Right hindlimb (tissue), 1 donor: ENCODE measurements around the gene USPL1.
"Not testable (repeated sequence)": the region's sequence is repeated elsewhere in the genome, so short reads cannot be mapped to it uniquely, and the experiment has no call there.

Experiments
- DNase-seq: peaks from one replicate; pipeline ENCODE4 v3.0.0-alpha.2; 2018

The USPL1 gene

GRCh38 chr13:30616927-30617314 lies 799 bp upstream of the USPL1 start:
- DNase-seq, result peak; percentile 88

DNA sequence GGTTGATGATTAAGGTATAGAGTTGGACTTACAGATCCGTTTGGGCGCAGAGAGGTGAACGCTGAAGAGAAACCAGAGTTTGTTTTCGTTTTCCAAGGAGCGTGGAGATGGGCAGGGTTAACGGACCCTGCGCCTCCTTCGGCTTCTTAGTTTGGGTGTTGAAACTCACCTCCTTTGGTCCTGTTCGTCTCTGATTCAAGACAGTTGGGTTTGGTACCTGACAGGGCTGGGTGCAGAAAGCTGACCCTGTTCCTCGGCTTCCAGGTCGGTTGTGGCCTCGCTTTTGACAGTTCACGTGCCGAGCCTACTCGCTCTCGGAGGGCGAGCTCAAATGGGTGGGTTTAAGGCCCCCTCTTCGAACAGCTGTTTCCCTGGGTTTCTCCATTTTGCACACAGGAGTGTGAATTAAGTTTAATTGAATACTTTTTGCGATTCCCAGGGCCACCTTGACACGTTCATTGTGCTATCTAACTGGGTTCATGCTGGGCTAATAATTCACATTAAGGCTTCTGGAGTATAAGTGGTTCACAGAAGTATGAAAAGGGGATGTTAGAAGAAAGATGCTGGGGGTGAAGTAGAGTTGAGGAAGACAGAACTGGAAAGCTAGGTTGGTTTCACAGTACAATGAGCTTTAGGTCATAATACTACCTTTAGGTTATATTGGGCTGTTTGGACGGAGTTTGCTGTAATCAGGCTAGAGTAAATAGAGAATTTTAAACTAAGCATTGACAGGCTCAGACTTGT lies 638 bp downstream of the USPL1 start:
- DNase-seq, result peak; percentile 25

- no peak for DNase-seq
These were observed 1.2 kb downstream of the USPL1 start for GRCh38 chr13:30618930-30619279.

- no peak for DNase-seq
These were observed 2.0 kb downstream of the USPL1 start for GRCh38 chr13:30619731-30620130.

DNA sequence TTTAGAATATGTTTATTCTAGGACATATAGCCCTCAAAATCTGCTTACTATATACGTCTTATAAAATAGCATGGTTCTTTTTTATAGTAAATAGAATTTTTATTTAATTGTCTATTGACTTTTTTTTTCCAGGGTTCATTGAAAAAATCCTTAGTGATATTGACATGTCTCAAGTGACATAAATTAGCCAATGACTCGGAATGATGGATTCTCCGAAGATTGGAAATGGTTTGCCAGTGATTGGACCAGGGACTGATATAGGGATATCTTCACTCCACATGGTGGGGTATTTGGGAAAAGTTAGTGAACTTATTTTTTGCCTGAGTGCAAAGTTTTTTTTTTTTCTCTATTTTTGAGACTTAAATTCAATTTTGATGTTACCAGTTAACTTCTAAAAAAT lies 3.2 kb downstream of the USPL1 start:
- DNase-seq, result no peak

DNA sequence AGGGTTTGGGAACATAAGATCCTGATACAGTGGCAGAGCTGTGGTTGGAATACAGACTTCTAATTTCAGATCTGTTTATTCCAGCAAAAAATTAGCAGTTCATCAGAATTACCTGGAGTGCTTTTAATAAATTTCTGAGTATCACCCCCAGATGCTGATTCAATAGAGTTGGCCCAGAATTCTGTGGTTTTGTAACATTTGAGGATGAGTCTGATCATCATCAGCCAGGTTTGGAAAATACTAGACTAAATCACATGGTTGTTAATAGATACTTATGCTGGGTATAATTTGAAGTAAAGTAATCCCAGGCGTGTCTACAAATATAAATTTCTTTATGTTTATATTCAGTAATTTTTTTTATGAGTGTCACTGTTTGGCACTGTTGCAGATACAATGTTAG lies 4.8 kb downstream of the USPL1 start:
- DNase-seq, result no peak

DNA sequence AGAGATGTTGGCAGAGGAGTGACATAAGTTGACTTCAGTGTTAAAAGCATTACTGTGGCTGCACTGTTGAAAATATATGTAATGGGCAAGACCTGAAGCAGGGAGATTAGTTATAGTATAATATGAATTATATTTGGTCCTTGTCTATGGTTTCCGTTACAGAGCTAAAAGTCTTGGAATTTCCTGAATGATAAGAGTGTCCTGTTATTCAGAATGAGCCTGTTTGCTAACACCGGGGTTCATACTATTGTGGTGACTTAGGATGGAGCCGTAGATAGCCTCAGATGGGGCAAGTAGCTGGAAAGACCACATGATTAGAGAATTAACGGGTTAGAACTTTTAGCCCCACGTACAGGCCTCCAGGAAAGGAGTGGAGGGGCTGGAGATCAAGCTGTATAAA lies 5.7 kb downstream of the USPL1 start:
- DNase-seq, result no peak

DNA sequence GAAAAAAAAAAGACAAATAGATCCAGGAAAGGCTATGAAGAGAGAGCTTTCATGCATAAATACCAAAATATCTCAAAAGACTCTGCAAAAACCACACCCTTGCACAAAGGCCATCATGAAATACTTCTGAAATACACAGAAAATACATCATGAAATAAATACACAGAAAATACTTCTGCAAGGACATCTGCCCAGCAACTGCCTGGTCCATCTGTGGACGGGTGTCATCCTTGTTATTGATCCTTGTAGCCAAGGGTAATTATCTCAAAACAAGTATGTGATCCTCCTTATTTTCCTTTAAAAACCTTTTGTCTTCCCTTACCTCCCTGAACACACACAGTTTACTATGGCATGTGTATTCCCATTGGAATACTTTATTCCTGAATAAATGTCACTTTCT lies 6.9 kb downstream of the USPL1 start:
- no peak for DNase-seq

DNA sequence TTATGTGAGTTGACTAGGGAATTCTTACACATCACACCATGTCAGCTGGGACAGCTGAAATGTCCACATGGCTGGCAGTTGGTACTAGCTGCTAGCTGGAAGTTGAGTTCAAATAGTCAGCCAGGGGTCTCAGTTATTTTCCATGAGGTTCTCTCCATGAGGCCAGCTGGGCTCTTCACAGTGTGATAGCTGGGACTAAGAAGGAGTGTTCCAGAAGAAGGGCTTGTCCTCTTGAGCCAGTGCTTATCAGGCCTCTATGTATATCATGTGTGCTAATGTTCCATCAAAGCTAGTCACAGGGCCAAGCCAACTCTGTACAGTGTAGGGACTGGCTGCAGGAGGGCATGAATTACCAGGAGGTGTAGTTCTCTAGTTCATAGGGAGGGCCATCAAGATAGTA lies 11.8 kb downstream of the USPL1 start:
- DNase-seq, result no peak

GRCh38 chr13:30633861-30634260 lies 16.1 kb downstream of the USPL1 start:
- DNase-seq, result no peak

DNA sequence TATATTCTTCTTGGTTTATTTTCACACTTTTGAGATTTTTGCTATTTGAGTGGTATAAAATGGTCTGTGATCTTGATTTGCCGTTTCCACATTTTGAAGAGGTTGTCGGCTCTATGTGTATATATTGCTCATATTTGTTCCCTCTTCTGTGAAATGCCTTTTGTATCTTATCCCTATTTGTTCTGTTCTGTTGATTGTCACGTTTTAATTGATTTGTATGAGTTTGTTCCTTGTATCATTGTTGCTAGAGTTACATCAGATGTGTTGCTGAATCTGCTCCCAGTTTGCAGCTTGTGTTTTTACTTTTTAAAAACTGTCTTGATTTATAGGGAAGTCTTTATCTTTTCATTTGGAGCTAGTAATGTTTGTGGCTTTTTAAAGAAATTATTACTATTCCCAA lies 17.1 kb downstream of the USPL1 start:
- no peak for DNase-seq

GRCh38 chr13:30638301-30638700 lies 20.6 kb downstream of the USPL1 start:
- no peak for DNase-seq

GRCh38 chr13:30639671-30640070 lies 22.0 kb downstream of the USPL1 start:
- no peak for DNase-seq

- not testable (repeated sequence) for DNase-seq
These were observed 23.5 kb downstream of the USPL1 start for GRCh38 chr13:30641173-30641572.

DNA sequence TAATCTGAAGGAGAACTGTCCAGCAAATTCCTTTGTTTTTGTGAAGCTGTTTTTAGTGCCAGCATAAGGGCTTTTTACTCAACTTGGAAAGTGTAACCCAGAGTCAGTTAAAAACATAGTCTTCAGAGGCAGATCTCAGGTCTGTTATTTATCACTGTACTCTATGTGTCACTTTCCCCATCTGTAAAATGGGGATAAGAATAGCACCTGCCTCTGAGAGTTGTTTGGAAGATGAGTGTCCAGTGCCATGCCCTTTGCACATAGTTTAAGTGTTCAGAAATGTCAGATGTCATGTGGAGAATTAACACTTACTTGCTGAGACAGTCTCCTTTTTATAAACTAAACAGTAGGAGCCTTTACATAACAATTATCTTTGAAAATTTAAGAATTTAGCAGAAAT lies 27.9 kb downstream of the USPL1 start:
- no peak for DNase-seq

GRCh38 chr13:30647420-30647819 lies 29.7 kb downstream of the USPL1 start:
- DNase-seq, result no peak

- DNase-seq, result no peak
These were observed 30.3 kb downstream of the USPL1 start for GRCh38 chr13:30647824-30648521.

DNA sequence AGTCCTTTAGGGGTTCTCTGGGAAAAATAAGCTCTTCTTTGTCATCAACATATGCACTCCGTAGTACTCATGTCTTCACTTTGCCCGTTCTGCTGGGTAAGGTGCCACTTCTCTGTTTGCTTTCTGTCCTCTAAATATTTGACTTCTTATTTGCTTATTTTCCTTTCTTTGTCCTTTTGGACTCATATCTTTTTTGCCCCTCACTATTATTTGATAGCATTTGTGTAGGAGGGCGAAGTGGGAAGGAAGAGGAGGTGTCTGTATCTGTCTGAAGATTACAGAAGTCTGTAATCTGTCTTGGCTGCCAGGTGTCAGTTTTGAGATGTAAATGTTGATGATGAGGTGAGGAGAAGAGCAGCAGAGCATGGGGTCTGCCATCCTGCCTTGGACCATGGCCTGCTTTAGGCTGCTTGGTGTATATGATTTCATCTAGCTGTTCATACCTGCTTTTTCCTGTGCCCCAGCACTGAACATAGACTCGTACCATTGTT lies 30.8 kb downstream of the USPL1 start:
- DNase-seq, result no peak

- not testable (repeated sequence) for DNase-seq
These were observed 33.9 kb downstream of the USPL1 start for GRCh38 chr13:30651648-30652047.

- DNase-seq, result no peak
These were observed 35.1 kb downstream of the USPL1 start for GRCh38 chr13:30652746-30653386.

GRCh38 chr13:30654430-30654829 lies 36.7 kb downstream of the USPL1 start:
- DNase-seq, result no peak

DNA sequence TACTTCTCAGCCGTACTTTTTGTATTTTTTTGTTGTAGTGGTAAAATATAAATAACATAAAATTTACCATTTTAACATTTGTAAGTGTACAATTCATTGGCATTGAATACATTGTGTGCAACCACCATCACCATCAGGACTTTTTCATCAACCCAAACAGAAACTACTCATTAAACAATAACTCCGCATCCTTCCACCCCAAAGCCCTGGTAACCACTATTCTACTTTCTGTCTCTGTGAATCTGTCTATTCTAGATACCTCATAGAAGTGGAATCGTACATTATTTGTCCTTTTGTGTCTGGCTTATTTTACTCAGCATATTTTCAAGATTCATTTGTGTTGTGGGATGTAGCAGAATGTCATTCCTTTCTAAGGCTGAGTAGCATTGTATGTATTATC lies 38.5 kb downstream of the USPL1 start:
- DNase-seq, result no peak

- peak; percentile 30 for DNase-seq
These were observed 42.3 kb downstream of the USPL1 start for GRCh38 chr13:30659980-30660379.

- DNase-seq, result no peak
These were observed 43.1 kb downstream of the USPL1 start for GRCh38 chr13:30660796-30661195.
